ENCODE data around the gene CAP2.

The CAP2 gene

DNA sequence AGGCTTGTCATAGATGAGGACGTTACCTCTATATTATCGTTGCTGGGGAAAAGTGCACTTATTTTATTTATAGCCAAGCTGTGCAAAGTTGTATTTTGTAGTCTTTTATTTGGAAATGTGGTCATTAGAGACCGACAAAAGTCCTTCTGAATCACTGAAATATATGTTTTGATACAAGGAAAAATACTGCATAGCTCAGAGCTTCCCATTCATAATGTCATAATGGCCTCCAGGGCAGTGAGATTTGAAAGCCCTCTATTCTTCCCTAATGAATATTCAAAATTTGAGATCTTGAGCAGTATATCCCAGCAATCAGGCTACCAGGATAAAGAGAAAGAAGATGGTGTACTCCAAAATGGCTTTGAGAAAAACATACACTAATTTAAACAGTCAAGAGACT, 64.6 kb downstream of the CAP2 start:
- DNase-seq (ENCODE audit: extremely low read depth, low read depth) = no peak
- H3K4me3 ChIP-seq (replicated peaks; ENCODE audit: low read depth, low read length) = no peak overlapping the region
- TF ChIP-seq CTCF (IDR thresholded peaks at IDR 0.05; ENCODE audit: low read depth, low read length, missing control alignments) = no peak

- no peak for TF ChIP-seq CTCF (IDR thresholded peaks at IDR 0.05; ENCODE audit: low read depth, low read length, missing control alignments)
- DNase-seq (ENCODE audit: extremely low read depth, low read depth) = no peak
- no peak overlapping the region for H3K4me3 ChIP-seq (replicated peaks; ENCODE audit: low read depth, low read length)
Measured at GRCh38 chr6:17458966-17459365, 65.6 kb downstream of the CAP2 start.

DNA sequence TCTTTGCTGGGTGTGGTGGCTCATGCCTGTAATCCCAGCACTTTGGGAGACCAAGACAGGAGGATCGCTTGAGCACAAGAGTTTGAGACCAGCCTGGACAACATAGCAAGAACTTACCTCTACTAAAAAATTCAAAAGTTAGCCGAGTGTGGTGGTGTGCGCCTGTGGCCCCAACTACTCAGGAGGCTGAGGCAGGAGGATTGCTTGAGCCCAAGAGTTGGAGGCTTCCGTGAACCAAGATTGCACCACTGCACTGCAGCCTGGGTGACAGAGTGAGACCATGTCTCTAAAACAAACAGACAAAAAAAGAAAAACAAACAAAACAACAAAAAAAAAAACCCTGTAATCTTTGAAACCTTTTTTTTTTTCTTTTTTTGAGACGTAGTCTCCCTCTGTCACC, 67.5 kb downstream of the CAP2 start:
- TF ChIP-seq CTCF (IDR thresholded peaks at IDR 0.05; ENCODE audit: low read depth, low read length, missing control alignments) = no peak
- no peak overlapping the region for H3K4me3 ChIP-seq (replicated peaks; ENCODE audit: low read depth, low read length)
- no peak for DNase-seq (ENCODE audit: extremely low read depth, low read depth)

- TF ChIP-seq CTCF (IDR thresholded peaks at IDR 0.05; ENCODE audit: low read depth, low read length, missing control alignments) = no peak
- no peak for DNase-seq (ENCODE audit: extremely low read depth, low read depth)
- H3K4me3 ChIP-seq (replicated peaks; ENCODE audit: low read depth, low read length) = no peak overlapping the region
Measured at GRCh38 chr6:17466147-17466546, 72.8 kb downstream of the CAP2 start.

- no peak overlapping the region for H3K4me3 ChIP-seq (replicated peaks; ENCODE audit: low read depth, low read length)
- TF ChIP-seq CTCF (IDR thresholded peaks at IDR 0.05; ENCODE audit: low read depth, low read length, missing control alignments) = no peak
- no peak for DNase-seq (ENCODE audit: extremely low read depth, low read depth)
Measured at GRCh38 chr6:17466707-17467106, 73.3 kb downstream of the CAP2 start.

DNA sequence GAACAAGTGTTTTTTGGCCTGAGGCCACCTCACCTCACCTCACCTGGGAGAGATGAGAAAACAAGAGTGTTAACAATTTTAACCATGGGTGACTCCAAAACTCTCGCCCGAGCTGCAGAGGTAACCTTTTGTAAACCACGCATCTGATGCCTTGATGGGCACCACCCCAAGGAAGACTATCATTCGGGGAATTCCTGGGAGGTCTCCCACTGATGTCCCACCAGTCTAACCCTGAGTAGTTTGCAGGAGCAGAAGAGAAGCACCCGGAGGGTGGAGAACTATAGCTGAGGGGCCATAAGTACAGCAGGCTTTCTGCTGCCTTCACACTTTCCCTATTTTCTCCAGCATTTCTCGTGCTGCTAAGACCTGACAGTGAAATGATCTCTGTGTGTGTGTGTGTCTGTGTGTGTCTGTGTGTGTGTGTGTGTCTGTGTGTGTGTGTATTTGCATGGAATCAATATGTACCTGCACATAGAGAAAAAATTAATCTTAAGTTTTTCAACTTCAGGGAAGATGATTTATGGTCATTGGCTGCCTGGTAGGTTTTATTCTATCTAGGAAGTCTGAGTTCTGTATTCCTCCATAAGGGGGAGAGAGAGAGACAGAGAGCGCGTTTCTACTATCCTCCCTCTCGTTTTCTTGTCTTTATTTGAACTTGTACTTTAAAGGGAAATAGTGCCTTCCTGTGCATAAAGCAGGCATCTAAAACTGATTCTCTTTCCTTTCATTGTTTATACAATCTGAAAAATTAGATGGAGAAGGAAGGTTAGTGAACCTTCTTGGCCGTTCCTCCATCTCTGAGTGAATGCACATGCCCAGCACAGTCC, 75.8 kb downstream of the CAP2 start:
- no peak overlapping the region for H3K4me3 ChIP-seq (replicated peaks; ENCODE audit: low read depth, low read length)
- TF ChIP-seq CTCF (IDR thresholded peaks at IDR 0.05; ENCODE audit: low read depth, low read length, missing control alignments) = no peak
- DNase-seq (ENCODE audit: extremely low read depth, low read depth) = no peak

Measured in HFF-Myc (cell line).